ENCODE results near the gene CABLES1. TPM values are rescaled to one million over a fixed set of nuclear protein-coding genes. Genes with fewer than 3 reads are reported as not detected.

The CABLES1 gene
- total RNA-seq, 2 donors from 2014 or later, result 9.9 to 16.7 TPM

DNA sequence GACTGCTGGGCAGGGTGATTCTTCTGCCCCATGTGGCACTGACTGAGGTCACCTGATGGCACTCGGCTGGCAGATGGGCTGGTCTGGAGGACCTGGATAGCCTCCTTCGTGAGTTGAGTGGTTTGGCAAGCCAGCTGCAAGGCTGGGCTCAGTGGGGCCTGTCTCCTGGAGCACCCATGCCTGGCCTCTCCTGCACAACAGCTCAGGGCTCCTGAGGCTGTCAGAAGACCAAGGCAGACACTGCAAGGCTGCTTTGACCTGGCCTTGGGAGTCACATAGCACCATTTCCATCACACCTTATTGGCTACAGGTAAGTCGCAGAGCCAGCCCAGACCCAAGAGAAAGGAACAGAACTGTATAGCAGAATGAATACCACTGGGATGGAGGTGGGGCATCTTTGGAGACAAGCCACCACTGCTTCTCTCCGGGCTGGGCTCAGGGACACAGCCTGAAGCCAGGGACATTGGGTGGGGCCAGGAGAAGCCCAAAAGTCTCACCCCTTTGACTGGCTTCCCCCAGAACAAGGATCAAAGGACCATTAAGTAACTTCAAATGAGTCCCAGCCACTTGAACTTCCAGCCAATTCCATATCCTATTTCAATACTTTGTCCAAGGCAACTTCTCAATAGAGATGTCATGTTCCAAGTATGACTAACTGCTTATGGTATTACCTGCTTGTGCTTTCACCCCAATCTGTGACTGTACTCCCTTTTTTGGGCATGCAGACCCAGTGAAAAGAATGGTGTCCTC is 156.3 kb downstream of the CABLES1 start:
- no peaks in the 10 kb centered on the region for H3K9me3 ChIP-seq (ENCODE audit: control insufficient read depth, low read length)
- Mint-ChIP-seq H3K4me1 (peaks cover 56% of the 10 kb centered on the region), H3K9me3 (no peaks in the 10 kb centered on the region), H3K27me3 (ENCODE audit: insufficient read depth) (no peaks in the 10 kb centered on the region), H3K27ac (peak overlapping the region; percentile 39), H3K4me3 (no peak overlapping the region), H3K36me3 (ENCODE audit: low read depth) (peaks cover 27% of the 10 kb centered on the region)
- no peak overlapping the region for H3K9ac ChIP-seq (ENCODE audit: extremely low read depth, low read length, poor library complexity, severe bottlenecking)
- DNase-seq, result peak; percentile 51
- no peaks in the 10 kb centered on the region for H3K27me3 ChIP-seq (ENCODE audit: control insufficient read depth, insufficient read depth, low read length, poor library complexity, severe bottlenecking)
- 92 to 97% methylated on average over 3 to 4 of the region's 4 CpGs for WGBS, 2 experiments (ENCODE audit: insufficient coverage in 1 of 2, insufficient read length in 1 of 2)
- TF ChIP-seq, protein P1, sequence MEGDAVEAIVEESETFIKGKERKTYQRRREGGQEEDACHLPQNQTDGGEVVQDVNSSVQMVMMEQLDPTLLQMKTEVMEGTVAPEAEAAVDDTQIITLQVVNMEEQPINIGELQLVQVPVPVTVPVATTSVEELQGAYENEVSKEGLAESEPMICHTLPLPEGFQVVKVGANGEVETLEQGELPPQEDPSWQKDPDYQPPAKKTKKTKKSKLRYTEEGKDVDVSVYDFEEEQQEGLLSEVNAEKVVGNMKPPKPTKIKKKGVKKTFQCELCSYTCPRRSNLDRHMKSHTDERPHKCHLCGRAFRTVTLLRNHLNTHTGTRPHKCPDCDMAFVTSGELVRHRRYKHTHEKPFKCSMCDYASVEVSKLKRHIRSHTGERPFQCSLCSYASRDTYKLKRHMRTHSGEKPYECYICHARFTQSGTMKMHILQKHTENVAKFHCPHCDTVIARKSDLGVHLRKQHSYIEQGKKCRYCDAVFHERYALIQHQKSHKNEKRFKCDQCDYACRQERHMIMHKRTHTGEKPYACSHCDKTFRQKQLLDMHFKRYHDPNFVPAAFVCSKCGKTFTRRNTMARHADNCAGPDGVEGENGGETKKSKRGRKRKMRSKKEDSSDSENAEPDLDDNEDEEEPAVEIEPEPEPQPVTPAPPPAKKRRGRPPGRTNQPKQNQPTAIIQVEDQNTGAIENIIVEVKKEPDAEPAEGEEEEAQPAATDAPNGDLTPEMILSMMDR (conservative IDR thresholded peaks at IDR 0.05), result no peak
- no peak overlapping the region for H3K27ac ChIP-seq (ENCODE audit: low read depth, low read length)
- peaks cover 12% of the 10 kb centered on the region for H3K4me1 ChIP-seq (ENCODE audit: control insufficient read depth, insufficient read depth, low read length)
- H3K4me3 ChIP-seq (ENCODE audit: low read length), result no peak overlapping the region
- no peaks in the 10 kb centered on the region for H3K36me3 ChIP-seq (ENCODE audit: control insufficient read depth, insufficient read depth, low read length)

DNA sequence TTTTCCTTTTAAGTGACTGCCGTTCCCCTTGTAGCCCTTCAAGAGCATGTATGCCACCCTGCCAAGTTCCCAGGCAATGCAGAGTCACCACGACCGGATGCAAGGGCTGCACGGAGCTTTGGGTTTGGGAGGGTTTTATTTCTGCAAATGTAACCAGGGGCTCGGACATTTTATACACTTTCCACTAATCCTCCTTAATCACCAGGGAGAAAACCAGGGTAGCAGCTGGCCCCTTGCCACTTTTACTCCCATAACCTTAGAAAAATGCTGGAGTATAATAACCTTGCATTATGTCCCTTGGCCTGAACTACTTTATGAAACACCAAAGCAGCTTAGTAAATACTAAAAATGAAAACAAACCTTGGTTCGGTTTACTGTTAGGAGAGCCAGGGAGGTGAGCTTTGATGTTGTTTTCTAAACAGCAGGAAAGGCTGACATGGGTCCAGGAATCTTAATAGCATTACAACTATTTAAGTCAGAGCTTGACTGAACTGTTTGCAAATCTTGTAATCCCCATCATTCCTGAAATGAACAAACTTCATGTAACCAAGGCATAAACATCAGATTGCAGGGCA is 165.0 kb downstream of the CABLES1 start:
- H3K9ac ChIP-seq (ENCODE audit: extremely low read depth, low read length, poor library complexity, severe bottlenecking), result no peak overlapping the region
- Mint-ChIP-seq H3K4me1 (peaks cover 28% of the 10 kb centered on the region), H3K36me3 (ENCODE audit: low read depth) (peaks cover 13% of the 10 kb centered on the region), H3K27me3 (ENCODE audit: insufficient read depth) (no peaks in the 10 kb centered on the region), H3K9me3 (no peaks in the 10 kb centered on the region), H3K27ac (no peak overlapping the region), H3K4me3 (no peak overlapping the region)
- DNase-seq, result peak; percentile 38
- no peaks in the 10 kb centered on the region for H3K9me3 ChIP-seq (ENCODE audit: control insufficient read depth, low read length)
- TF ChIP-seq, protein P1 (conservative IDR thresholded peaks at IDR 0.05), result no peak
- 68 to 70% methylated on average over 2 to 5 of the region's 6 CpGs for WGBS, 2 experiments (ENCODE audit: insufficient coverage in 1 of 2, insufficient read length in 1 of 2)
- peaks cover 7% of the 10 kb centered on the region for H3K4me1 ChIP-seq (ENCODE audit: control insufficient read depth, insufficient read depth, low read length)
- H3K27me3 ChIP-seq (ENCODE audit: control insufficient read depth, insufficient read depth, low read length, poor library complexity, severe bottlenecking), result no peaks in the 10 kb centered on the region
- peaks cover 3% of the 10 kb centered on the region for H3K36me3 ChIP-seq (ENCODE audit: control insufficient read depth, insufficient read depth, low read length)
- H3K4me3 ChIP-seq (ENCODE audit: low read length), result no peak overlapping the region
- no peak overlapping the region for H3K27ac ChIP-seq (ENCODE audit: low read depth, low read length)

DNA sequence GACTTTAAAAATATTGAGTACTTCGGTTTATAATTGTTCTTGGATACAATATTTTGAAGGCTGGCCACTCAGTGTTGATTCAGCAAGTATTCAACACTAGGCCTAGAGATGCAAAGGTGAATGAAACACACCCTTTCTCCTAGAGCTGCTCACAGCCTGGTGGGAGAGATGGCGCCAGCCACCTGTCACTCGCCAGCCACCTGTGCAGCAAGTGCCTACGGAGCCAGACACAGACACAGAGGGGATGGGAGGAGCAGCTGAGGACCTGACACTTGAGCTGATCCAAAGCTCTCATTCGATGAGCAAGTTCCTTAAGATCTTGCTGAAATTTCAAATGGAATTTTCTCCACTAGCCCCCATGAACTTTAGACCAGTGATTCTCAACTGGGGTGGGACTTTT is 166.7 kb downstream of the CABLES1 start:
- Mint-ChIP-seq H3K9me3 (no peaks in the 10 kb centered on the region), H3K4me3 (no peak overlapping the region), H3K27me3 (ENCODE audit: insufficient read depth) (no peaks in the 10 kb centered on the region), H3K4me1 (peaks cover 29% of the 10 kb centered on the region), H3K27ac (no peak overlapping the region), H3K36me3 (ENCODE audit: low read depth) (peaks cover 10% of the 10 kb centered on the region)
- H3K36me3 ChIP-seq (ENCODE audit: control insufficient read depth, insufficient read depth, low read length), result peaks cover 3% of the 10 kb centered on the region
- H3K4me1 ChIP-seq (ENCODE audit: control insufficient read depth, insufficient read depth, low read length), result peaks cover 7% of the 10 kb centered on the region
- H3K4me3 ChIP-seq (ENCODE audit: low read length), result no peak overlapping the region
- H3K27ac ChIP-seq (ENCODE audit: low read depth, low read length), result no peak overlapping the region
- no peak overlapping the region for H3K9ac ChIP-seq (ENCODE audit: extremely low read depth, low read length, poor library complexity, severe bottlenecking)
- no peaks in the 10 kb centered on the region for H3K27me3 ChIP-seq (ENCODE audit: control insufficient read depth, insufficient read depth, low read length, poor library complexity, severe bottlenecking)
- WGBS, 2 experiments (ENCODE audit: insufficient coverage in 1 of 2, insufficient read length in 1 of 2), result 88 to 100% methylated on average over 5 of the region's 5 CpGs
- TF ChIP-seq, protein P1 (conservative IDR thresholded peaks at IDR 0.05), result no peak
- H3K9me3 ChIP-seq (ENCODE audit: control insufficient read depth, low read length), result no peaks in the 10 kb centered on the region
- DNase-seq, result peak; percentile 40
